Measurements from ENCODE around the gene QRICH1.

Gene QRICH1

DNA sequence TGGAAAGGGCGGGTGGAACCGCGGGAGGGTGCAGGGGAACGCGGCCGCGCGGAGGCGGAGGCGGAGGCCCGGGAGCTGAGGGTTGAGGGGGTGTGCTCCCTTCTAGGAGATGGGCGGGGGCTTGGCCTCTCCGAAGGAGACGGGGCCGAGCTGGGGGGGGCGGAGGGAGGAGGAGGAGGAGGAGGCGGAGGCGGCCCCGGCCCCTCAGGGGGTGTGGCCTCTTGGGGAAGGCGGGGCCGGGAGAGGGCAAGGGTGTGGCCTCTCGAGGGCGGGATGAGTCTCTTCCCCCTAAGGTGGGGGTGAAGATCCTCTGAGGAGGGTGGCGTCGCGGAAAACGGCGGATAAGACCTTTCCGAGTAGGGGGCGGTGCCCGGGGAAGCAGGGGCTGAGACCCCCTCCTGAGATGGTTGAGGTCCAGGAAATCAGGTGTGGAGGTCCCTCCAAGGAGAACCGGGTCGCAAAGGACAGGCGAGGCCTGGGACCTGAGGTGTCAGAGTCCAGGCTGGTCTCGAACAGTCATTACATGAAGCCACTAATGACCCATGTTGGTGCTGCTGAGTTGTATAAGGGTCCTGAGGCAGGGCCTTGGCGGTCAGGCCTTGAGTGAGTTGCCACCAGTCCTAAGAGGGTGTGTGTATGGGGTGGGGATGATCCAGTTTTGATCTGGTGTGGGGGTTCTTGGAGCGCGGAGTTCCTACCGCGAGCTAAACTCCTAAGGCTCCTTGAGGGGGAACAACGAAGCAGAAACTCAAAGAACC is 85.9 kb downstream of the QRICH1 start:
- Histone ChIP-seq H3K4me3 (ENCODE audit: low read depth, low read length) (peak overlapping the region; percentile 95), H2AFZ (ENCODE audit: low read length, unreplicated experiment) (peak overlapping the region; percentile 63), H3K79me2 (ENCODE audit: control insufficient read depth, insufficient read depth, low read length, unreplicated experiment) (peaks cover 29% of the 10 kb centered on the region)

GRCh38 chr3:49007068-49007770 is 86.7 kb downstream of the QRICH1 start, which contains the start of gene WDR6:
Gene WDR6, plus strand, starts transcription at chr3:49007391. Its CDS starts 41 bp downstream, at chr3:49007432.
- no peaks in the 10 kb centered on the region for H3K27me3 ChIP-seq (ENCODE audit: insufficient read depth, low read length)
- peaks cover 25% of the 10 kb centered on the region for H3K79me2 ChIP-seq (ENCODE audit: control insufficient read depth, insufficient read depth, low read length, unreplicated experiment)
- H3K4me1 ChIP-seq (ENCODE audit: control insufficient read depth, insufficient read depth, low read length, unreplicated experiment): peaks cover 15% of the 10 kb centered on the region
- H3K36me3 ChIP-seq (ENCODE audit: insufficient read depth, low read length): no peaks in the 10 kb centered on the region
- peak within 1 kb of the TSS; percentile 85 for H3K27ac ChIP-seq (ENCODE audit: low read depth, low read length)
- peak within 1 kb of the TSS; percentile 90 for H2AFZ ChIP-seq (ENCODE audit: low read length, unreplicated experiment)
- peak within 1 kb of the TSS; percentile 95 for H3K4me3 ChIP-seq (ENCODE audit: low read depth, low read length)

More for the DNA sequence above, 85.9 kb downstream of the QRICH1 start:
- H3K27me3 ChIP-seq (ENCODE audit: insufficient read depth, low read length): no peaks in the 10 kb centered on the region
- H3K36me3 ChIP-seq (ENCODE audit: insufficient read depth, low read length): no peaks in the 10 kb centered on the region
- peaks cover 15% of the 10 kb centered on the region for H3K4me1 ChIP-seq (ENCODE audit: control insufficient read depth, insufficient read depth, low read length, unreplicated experiment)
- peak overlapping the region; percentile 85 for H3K27ac ChIP-seq (ENCODE audit: low read depth, low read length)

- Histone ChIP-seq H2AFZ (ENCODE audit: low read length, unreplicated experiment) (peak overlapping the region; percentile 90), H3K36me3 (ENCODE audit: insufficient read depth, low read length) (no peaks in the 10 kb centered on the region), H3K27me3 (ENCODE audit: insufficient read depth, low read length) (no peaks in the 10 kb centered on the region), H3K79me2 (ENCODE audit: control insufficient read depth, insufficient read depth, low read length, unreplicated experiment) (peaks cover 19% of the 10 kb centered on the region), H3K27ac (ENCODE audit: low read depth, low read length) (peak overlapping the region; percentile 85), H3K4me3 (ENCODE audit: low read depth, low read length) (peak overlapping the region; percentile 95), H3K4me1 (ENCODE audit: control insufficient read depth, insufficient read depth, low read length, unreplicated experiment) (peaks cover 15% of the 10 kb centered on the region)
Observed at GRCh38 chr3:49006408-49007067, 87.3 kb downstream of the QRICH1 start.

DNA sequence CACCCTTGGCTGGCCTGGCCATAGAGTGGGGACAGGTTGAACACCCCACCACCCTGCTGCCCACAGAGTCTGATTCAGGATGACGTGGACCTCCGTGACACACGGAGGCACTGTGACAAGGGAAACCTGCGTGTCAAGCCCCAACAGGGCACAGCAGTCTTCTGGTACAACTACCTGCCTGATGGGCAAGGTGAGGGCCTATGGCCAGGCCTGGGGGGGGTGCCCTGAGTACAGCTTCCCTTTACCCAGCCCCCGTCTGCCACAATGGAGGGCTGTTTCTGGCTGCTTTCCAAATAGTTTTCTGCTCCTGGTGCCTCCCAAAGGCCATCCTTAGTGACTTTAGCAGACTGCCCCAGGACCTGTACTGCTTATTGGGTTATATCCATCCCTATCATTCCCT is 87.9 kb downstream of the QRICH1 start:
- H3K27me3 ChIP-seq (ENCODE audit: insufficient read depth, low read length): no peaks in the 10 kb centered on the region
- H3K36me3 ChIP-seq (ENCODE audit: insufficient read depth, low read length): no peaks in the 10 kb centered on the region
- H3K27ac ChIP-seq (ENCODE audit: low read depth, low read length): peak overlapping the region; percentile 85; the same call in 1 of the 2 replicates
- peaks cover 18% of the 10 kb centered on the region for H3K79me2 ChIP-seq (ENCODE audit: control insufficient read depth, insufficient read depth, low read length, unreplicated experiment)
- H3K4me1 ChIP-seq (ENCODE audit: control insufficient read depth, insufficient read depth, low read length, unreplicated experiment): peaks cover 15% of the 10 kb centered on the region
- H2AFZ ChIP-seq (ENCODE audit: low read length, unreplicated experiment): peak overlapping the region; percentile 90
- H3K4me3 ChIP-seq (ENCODE audit: low read depth, low read length): peak overlapping the region; percentile 95

DNA sequence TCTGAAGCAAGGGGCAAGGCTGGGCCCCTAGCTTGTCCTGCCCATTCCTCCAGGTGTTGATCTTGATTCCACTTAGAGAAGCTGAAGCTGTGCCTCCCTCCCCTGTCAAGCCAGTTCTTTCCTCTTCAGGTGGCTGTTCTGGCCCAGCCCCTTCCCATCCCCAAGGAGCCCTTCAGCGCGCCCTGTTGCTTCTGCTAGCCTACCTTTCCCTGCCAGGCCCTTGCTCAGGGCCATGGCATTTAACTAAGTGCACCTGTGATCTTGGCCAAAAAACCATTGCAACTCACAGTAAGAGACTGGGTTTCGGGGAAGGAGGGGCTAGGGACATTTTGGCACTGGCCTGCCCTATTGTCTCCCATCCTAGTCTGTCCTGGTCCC is 88.6 kb downstream of the QRICH1 start:
- H3K4me1 ChIP-seq (ENCODE audit: control insufficient read depth, insufficient read depth, low read length, unreplicated experiment): peaks cover 15% of the 10 kb centered on the region
- H3K36me3 ChIP-seq (ENCODE audit: insufficient read depth, low read length): no peaks in the 10 kb centered on the region
- no peak overlapping the region for H3K4me3 ChIP-seq (ENCODE audit: low read depth, low read length)
- H3K79me2 ChIP-seq (ENCODE audit: control insufficient read depth, insufficient read depth, low read length, unreplicated experiment): peaks cover 18% of the 10 kb centered on the region
- no peak overlapping the region for H3K27ac ChIP-seq (ENCODE audit: low read depth, low read length)
- no peak overlapping the region for H2AFZ ChIP-seq (ENCODE audit: low read length, unreplicated experiment)
- no peaks in the 10 kb centered on the region for H3K27me3 ChIP-seq (ENCODE audit: insufficient read depth, low read length)

DNA sequence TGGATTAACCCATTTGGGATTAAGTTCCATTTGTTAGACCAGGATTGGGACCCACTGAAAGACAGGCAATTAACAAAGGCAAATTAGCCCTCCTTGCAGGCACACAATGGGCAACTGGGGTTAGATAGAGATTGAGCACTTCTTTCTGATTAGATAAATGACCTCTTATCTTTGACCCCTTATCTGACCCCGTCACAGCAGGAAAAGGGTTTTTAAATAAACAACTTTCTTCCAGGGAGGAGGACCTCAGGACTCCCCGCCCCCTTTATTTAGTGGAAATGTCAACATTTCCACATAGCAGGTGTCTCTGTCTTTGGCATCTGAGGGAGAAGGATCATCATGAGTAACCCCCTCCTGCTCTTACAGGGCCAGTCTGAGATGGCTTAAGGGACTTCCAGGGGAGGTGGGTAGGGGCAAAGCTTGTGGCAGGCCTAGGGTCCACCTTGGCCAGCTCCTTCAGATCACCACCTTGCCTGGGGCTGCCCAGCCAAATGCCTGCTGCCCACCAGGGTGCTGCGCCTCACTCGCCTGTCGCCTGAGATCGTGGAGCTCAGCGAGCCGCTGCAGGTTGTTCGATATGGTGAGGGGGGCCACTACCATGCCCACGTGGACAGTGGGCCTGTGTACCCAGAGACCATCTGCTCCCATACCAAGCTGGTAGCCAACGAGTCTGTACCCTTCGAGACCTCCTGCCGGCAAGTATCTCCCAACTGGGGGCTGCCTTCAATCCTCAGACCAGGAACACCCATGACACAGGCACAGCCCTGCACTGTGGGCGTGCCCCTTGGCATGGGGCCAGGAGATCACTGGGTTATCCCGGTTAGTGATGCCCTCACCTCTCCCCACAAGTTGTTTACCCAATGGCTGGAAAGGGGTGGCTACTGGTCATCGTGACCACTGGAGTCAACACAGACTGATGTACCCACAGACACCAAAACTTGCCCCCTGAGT is 89.2 kb downstream of the QRICH1 start:
- Histone ChIP-seq H3K36me3 (ENCODE audit: insufficient read depth, low read length) (no peaks in the 10 kb centered on the region), H3K4me3 (ENCODE audit: low read depth, low read length) (no peak overlapping the region), H3K79me2 (ENCODE audit: control insufficient read depth, insufficient read depth, low read length, unreplicated experiment) (peaks cover 16% of the 10 kb centered on the region), H3K27me3 (ENCODE audit: insufficient read depth, low read length) (no peaks in the 10 kb centered on the region), H2AFZ (ENCODE audit: low read length, unreplicated experiment) (no peak overlapping the region), H3K4me1 (ENCODE audit: control insufficient read depth, insufficient read depth, low read length, unreplicated experiment) (peaks cover 15% of the 10 kb centered on the region), H3K27ac (ENCODE audit: low read depth, low read length) (no peak overlapping the region)

- Histone ChIP-seq H3K4me1 (ENCODE audit: control insufficient read depth, insufficient read depth, low read length, unreplicated experiment) (peaks cover 5% of the 10 kb centered on the region), H2AFZ (ENCODE audit: low read length, unreplicated experiment) (no peak overlapping the region), H3K79me2 (ENCODE audit: control insufficient read depth, insufficient read depth, low read length, unreplicated experiment) (no peaks in the 10 kb centered on the region), H3K4me3 (ENCODE audit: low read depth, low read length) (no peak overlapping the region), H3K27me3 (ENCODE audit: insufficient read depth, low read length) (no peaks in the 10 kb centered on the region), H3K27ac (ENCODE audit: low read depth, low read length) (no peak overlapping the region), H3K36me3 (ENCODE audit: insufficient read depth, low read length) (no peaks in the 10 kb centered on the region)
Observed at GRCh38 chr3:49001155-49001554, 92.7 kb downstream of the QRICH1 start.

DNA sequence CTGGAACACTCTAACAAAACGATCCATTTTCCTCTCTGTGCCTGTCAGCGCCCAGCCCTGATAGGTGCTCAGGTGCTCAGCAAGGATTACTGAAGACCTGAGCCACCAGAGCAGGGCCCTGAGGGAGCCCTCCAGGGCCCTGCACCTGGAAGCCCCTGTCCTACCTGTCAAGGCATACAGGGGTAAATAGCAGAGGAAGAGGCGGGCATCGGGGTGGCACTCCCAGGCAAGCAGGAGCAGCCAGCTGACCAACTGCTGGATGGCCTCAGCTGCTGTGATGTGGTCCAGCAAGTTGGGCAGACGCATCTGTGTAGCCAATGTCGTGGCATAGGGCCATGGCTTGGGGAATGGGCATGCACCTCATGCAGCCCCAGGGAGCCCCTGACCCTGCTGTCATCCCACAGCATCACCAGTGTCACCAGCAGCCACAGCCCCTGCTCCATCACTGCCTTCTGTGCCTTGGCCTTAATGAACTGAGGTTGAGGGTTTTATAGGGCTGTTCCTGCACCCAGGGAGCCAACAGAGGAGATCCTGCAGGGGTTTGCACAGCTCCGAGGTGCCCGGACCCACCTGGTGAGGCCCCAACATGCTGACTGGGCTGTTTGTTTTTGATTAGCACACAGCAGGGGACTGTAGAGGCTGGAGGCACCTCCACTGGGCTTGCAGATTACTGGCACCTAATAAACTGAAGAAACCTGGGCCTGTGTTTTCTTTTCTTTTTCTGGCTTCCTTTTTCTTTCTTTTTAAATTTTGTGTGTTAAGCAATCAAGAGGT is 94.6 kb downstream of the QRICH1 start:
- H3K4me1 ChIP-seq (ENCODE audit: control insufficient read depth, insufficient read depth, low read length, unreplicated experiment): no peaks in the 10 kb centered on the region
- no peak overlapping the region for H3K4me3 ChIP-seq (ENCODE audit: low read depth, low read length)
- no peaks in the 10 kb centered on the region for H3K79me2 ChIP-seq (ENCODE audit: control insufficient read depth, insufficient read depth, low read length, unreplicated experiment)
- no peak overlapping the region for H3K27ac ChIP-seq (ENCODE audit: low read depth, low read length)
- H3K27me3 ChIP-seq (ENCODE audit: insufficient read depth, low read length): no peaks in the 10 kb centered on the region
- no peak overlapping the region for H2AFZ ChIP-seq (ENCODE audit: low read length, unreplicated experiment)
- no peaks in the 10 kb centered on the region for H3K36me3 ChIP-seq (ENCODE audit: insufficient read depth, low read length)

- no peaks in the 10 kb centered on the region for H3K27me3 ChIP-seq (ENCODE audit: insufficient read depth, low read length)
- no peaks in the 10 kb centered on the region for H3K36me3 ChIP-seq (ENCODE audit: insufficient read depth, low read length)
- no peak overlapping the region for H3K4me3 ChIP-seq (ENCODE audit: low read depth, low read length)
- H2AFZ ChIP-seq (ENCODE audit: low read length, unreplicated experiment): no peak overlapping the region
- no peak overlapping the region for H3K27ac ChIP-seq (ENCODE audit: low read depth, low read length)
- H3K4me1 ChIP-seq (ENCODE audit: control insufficient read depth, insufficient read depth, low read length, unreplicated experiment): no peaks in the 10 kb centered on the region
- H3K79me2 ChIP-seq (ENCODE audit: control insufficient read depth, insufficient read depth, low read length, unreplicated experiment): no peaks in the 10 kb centered on the region
Observed at GRCh38 chr3:48997714-48998637, 95.9 kb downstream of the QRICH1 start.
